ENCODE measurements around the gene RCAN2. TPM values are rescaled to one million over a fixed set of nuclear protein-coding genes. Genes with fewer than 3 reads are reported as not detected.
"Not testable (repeated sequence)": the region's sequence is repeated elsewhere in the genome, so short reads cannot be mapped to it uniquely, and the experiment has no call there.

Gene RCAN2
- total and polyA plus RNA-seq, 2 donors (not counting 1 experiment from before 2014, with no cell fraction given), result not detected

GRCh38 chr6:46392294-46392693 is 99.0 kb downstream of the RCAN2 start:
- H4K20me1 ChIP-seq (ENCODE audit: control insufficient read depth, insufficient read depth, low read length, poor library complexity, severe bottlenecking), result no peaks in the 10 kb centered on the region
- no peaks in the 10 kb centered on the region for H3K36me3 ChIP-seq (replicated peaks in 1 of 2; ENCODE audit: control extremely low read depth in 1 of 2, control insufficient read depth in 1 of 2, extremely low read depth in 1 of 2, insufficient read depth in 2 of 2, low read length in 1 of 2)
- ATAC-seq (ENCODE audit: low read depth) (no peak), DNase-seq (no peak)
- no peak overlapping the region for H3K9ac ChIP-seq (ENCODE audit: low read length)
- H3K4me1 ChIP-seq (ENCODE audit: control insufficient read depth in 2 of 2, insufficient read depth in 2 of 2, low read length in 2 of 2), result no peaks in the 10 kb centered on the region
- H3K9me3 ChIP-seq (ENCODE audit: control extremely low read depth in 1 of 3, control insufficient read depth in 2 of 3, insufficient read depth in 1 of 3, low read length in 2 of 3), result no peaks in the 10 kb centered on the region
- H3K4me2 ChIP-seq (replicated peaks; ENCODE audit: low read depth, low read length, poor library complexity, severe bottlenecking), result no peak overlapping the region
- no peaks in the 10 kb centered on the region for H3K9me3 Mint-ChIP-seq (ENCODE audit: insufficient read depth)
- TF ChIP-seq, protein P1, sequence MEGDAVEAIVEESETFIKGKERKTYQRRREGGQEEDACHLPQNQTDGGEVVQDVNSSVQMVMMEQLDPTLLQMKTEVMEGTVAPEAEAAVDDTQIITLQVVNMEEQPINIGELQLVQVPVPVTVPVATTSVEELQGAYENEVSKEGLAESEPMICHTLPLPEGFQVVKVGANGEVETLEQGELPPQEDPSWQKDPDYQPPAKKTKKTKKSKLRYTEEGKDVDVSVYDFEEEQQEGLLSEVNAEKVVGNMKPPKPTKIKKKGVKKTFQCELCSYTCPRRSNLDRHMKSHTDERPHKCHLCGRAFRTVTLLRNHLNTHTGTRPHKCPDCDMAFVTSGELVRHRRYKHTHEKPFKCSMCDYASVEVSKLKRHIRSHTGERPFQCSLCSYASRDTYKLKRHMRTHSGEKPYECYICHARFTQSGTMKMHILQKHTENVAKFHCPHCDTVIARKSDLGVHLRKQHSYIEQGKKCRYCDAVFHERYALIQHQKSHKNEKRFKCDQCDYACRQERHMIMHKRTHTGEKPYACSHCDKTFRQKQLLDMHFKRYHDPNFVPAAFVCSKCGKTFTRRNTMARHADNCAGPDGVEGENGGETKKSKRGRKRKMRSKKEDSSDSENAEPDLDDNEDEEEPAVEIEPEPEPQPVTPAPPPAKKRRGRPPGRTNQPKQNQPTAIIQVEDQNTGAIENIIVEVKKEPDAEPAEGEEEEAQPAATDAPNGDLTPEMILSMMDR (IDR thresholded peaks at IDR 0.05), result no peak
- TF ChIP-seq EZH2 (IDR thresholded peaks at IDR 0.05; ENCODE audit: borderline replicate concordance, insufficient read depth, low read depth, low read length, poor library complexity, severe bottlenecking), result no peak
- no peaks in the 10 kb centered on the region for H3K27me3 ChIP-seq (replicated peaks in 1 of 4; ENCODE audit: control extremely low read depth in 1 of 4, control insufficient read depth in 3 of 4, insufficient read depth in 4 of 4, low read length in 3 of 4)
- H3K4me3 Mint-ChIP-seq, result no peak overlapping the region
- H3K27ac ChIP-seq (ENCODE audit: low read length in 2 of 2), result no peak overlapping the region
- intact Hi-C loops (cut with micrococcal nuclease), result no loop called here
- POLR2A ChIA-PET, result no interaction called here
- CTCF ChIA-PET, result interaction anchor here (1.0 to 2.5 kb wide), 2 partner anchors 18 to 171 kb away, joined by 3 to 7 read pairs; no protein-coding TSS in a partner anchor
- whole genome bisulfite sequencing (ENCODE audit: insufficient coverage), result no CpG with 5 or more reads among the region's 1 CpG
- no peak overlapping the region for H3K27ac Mint-ChIP-seq
- H3K4me1 Mint-ChIP-seq, result no peaks in the 10 kb centered on the region
- no peaks in the 10 kb centered on the region for H3K27me3 Mint-ChIP-seq
- no peak overlapping the region for H2AFZ ChIP-seq (ENCODE audit: insufficient read depth, low read depth, low read length, poor library complexity, severe bottlenecking)
- H3K79me2 ChIP-seq (ENCODE audit: control insufficient read depth, insufficient read depth, low read length), result no peaks in the 10 kb centered on the region
- H3K4me3 ChIP-seq (ENCODE audit: control extremely low read depth in 1 of 5, extremely low read depth in 1 of 5, insufficient read depth in 1 of 5, low read depth in 2 of 5, low read length in 4 of 5), result no peak overlapping the region

GRCh38 chr6:46390153-46390876 is 100.9 kb downstream of the RCAN2 start:
- Histone ChIP-seq H3K27me3 (replicated peaks in 1 of 4; ENCODE audit: control extremely low read depth in 1 of 4, control insufficient read depth in 3 of 4, insufficient read depth in 4 of 4, low read length in 3 of 4) (no peaks in the 10 kb centered on the region), H3K27ac (ENCODE audit: low read length in 2 of 2) (no peak overlapping the region), H2AFZ (ENCODE audit: insufficient read depth, low read depth, low read length, poor library complexity, severe bottlenecking) (no peak overlapping the region), H3K4me2 (replicated peaks; ENCODE audit: low read depth, low read length, poor library complexity, severe bottlenecking) (no peak overlapping the region), H3K4me3 (ENCODE audit: control extremely low read depth in 1 of 5, extremely low read depth in 1 of 5, insufficient read depth in 1 of 5, low read depth in 2 of 5, low read length in 4 of 5) (no peak overlapping the region), H3K4me1 (ENCODE audit: control insufficient read depth in 2 of 2, insufficient read depth in 2 of 2, low read length in 2 of 2) (no peaks in the 10 kb centered on the region), H3K36me3 (replicated peaks in 1 of 2; ENCODE audit: control extremely low read depth in 1 of 2, control insufficient read depth in 1 of 2, extremely low read depth in 1 of 2, insufficient read depth in 2 of 2, low read length in 1 of 2) (no peaks in the 10 kb centered on the region), H3K9ac (ENCODE audit: low read length) (no peak overlapping the region), H3K9me3 (ENCODE audit: control extremely low read depth in 1 of 3, control insufficient read depth in 2 of 3, insufficient read depth in 1 of 3, low read length in 2 of 3) (no peaks in the 10 kb centered on the region), H3K79me2 (ENCODE audit: control insufficient read depth, insufficient read depth, low read length) (no peaks in the 10 kb centered on the region), H4K20me1 (ENCODE audit: control insufficient read depth, insufficient read depth, low read length, poor library complexity, severe bottlenecking) (no peaks in the 10 kb centered on the region)
- no CpG with 5 or more reads among the region's 4 CpGs for WGBS (ENCODE audit: insufficient coverage)
- ATAC-seq (ENCODE audit: low read depth), result no peak
- ChIA-PET CTCF (interaction anchor here (2.5 kb wide), 1 partner anchor 20 kb away, joined by 7 read pairs; no protein-coding TSS in a partner anchor), POLR2A (no interaction called here)
- Mint-ChIP-seq H3K9me3 (ENCODE audit: insufficient read depth) (no peaks in the 10 kb centered on the region), H3K4me1 (peaks cover 3% of the 10 kb centered on the region), H3K27ac (no peak overlapping the region), H3K4me3 (no peak overlapping the region), H3K27me3 (peaks cover 3% of the 10 kb centered on the region)
- intact Hi-C loops (cut with micrococcal nuclease), result no loop called here
- TF ChIP-seq, protein P1 (IDR thresholded peaks at IDR 0.05), result no peak
- no peak for TF ChIP-seq EZH2 (IDR thresholded peaks at IDR 0.05; ENCODE audit: borderline replicate concordance, insufficient read depth, low read depth, low read length, poor library complexity, severe bottlenecking)
- no peak for DNase-seq

- CTCF ChIA-PET; H3K4me1 ChIP-seq (ENCODE audit: control insufficient read depth in 2 of 2, insufficient read depth in 2 of 2, low read length in 2 of 2): not testable (repeated sequence)
These were observed 103.5 kb downstream of the RCAN2 start for GRCh38 chr6:46387728-46388127.

More at GRCh38 chr6:46387728-46388127, 103.5 kb downstream of the RCAN2 start:
- peaks cover 11% of the 10 kb centered on the region for H3K27me3 Mint-ChIP-seq
- H3K9me3 Mint-ChIP-seq (ENCODE audit: insufficient read depth); intact Hi-C loops (cut with micrococcal nuclease); H2AFZ ChIP-seq (ENCODE audit: insufficient read depth, low read depth, low read length, poor library complexity, severe bottlenecking); ATAC-seq (ENCODE audit: low read depth); H3K4me3 ChIP-seq (ENCODE audit: control extremely low read depth in 1 of 5, extremely low read depth in 1 of 5, insufficient read depth in 1 of 5, low read depth in 2 of 5, low read length in 4 of 5); POLR2A ChIA-PET; H3K4me1 Mint-ChIP-seq; H3K36me3 ChIP-seq (replicated peaks in 1 of 2; ENCODE audit: control extremely low read depth in 1 of 2, control insufficient read depth in 1 of 2, extremely low read depth in 1 of 2, insufficient read depth in 2 of 2, low read length in 1 of 2); H3K27ac Mint-ChIP-seq; H3K27ac ChIP-seq (ENCODE audit: low read length in 2 of 2); H3K79me2 ChIP-seq (ENCODE audit: control insufficient read depth, insufficient read depth, low read length); DNase-seq; H3K9ac ChIP-seq (ENCODE audit: low read length); H3K27me3 ChIP-seq (replicated peaks in 1 of 4; ENCODE audit: control extremely low read depth in 1 of 4, control insufficient read depth in 3 of 4, insufficient read depth in 4 of 4, low read length in 3 of 4); H3K4me2 ChIP-seq (replicated peaks; ENCODE audit: low read depth, low read length, poor library complexity, severe bottlenecking); H4K20me1 ChIP-seq (ENCODE audit: control insufficient read depth, insufficient read depth, low read length, poor library complexity, severe bottlenecking); H3K9me3 ChIP-seq (ENCODE audit: control extremely low read depth in 1 of 3, control insufficient read depth in 2 of 3, insufficient read depth in 1 of 3, low read length in 2 of 3); H3K4me3 Mint-ChIP-seq: not testable (repeated sequence)
- no CpG with 5 or more reads among the region's 5 CpGs for WGBS (ENCODE audit: insufficient coverage)

Measured in B cell (primary cell).